ENCODE measurements around the gene NEK1.

NEK1 gene

GRCh38 chr4:169611991-169612870 lies at the start of gene NEK1:
Gene NEK1, minus strand, starts transcription at chr4:169612583. Its CDS starts 9,953 bp downstream, at chr4:169602630.
- DNase-seq (ENCODE audit: low read depth) = peak; percentile 84

GRCh38 chr4:169661761-169662160 lies 49.4 kb upstream of the NEK1 start:
- no peak for DNase-seq (ENCODE audit: low read depth)

- DNase-seq (ENCODE audit: low read depth) = no peak
Measured at GRCh38 chr4:169660929-169661328, 48.5 kb upstream of the NEK1 start.

GRCh38 chr4:169659716-169660670 lies 47.6 kb upstream of the NEK1 start:
- DNase-seq (ENCODE audit: low read depth) = peak; percentile 38

- DNase-seq (ENCODE audit: low read depth) = no peak
Measured at GRCh38 chr4:169658975-169659715, 46.8 kb upstream of the NEK1 start.

- DNase-seq (ENCODE audit: low read depth) = no peak
Measured at GRCh38 chr4:169658196-169658595, 45.8 kb upstream of the NEK1 start.

- no peak for DNase-seq (ENCODE audit: low read depth)
Measured at GRCh38 chr4:169657470-169658107, 45.2 kb upstream of the NEK1 start.

GRCh38 chr4:169655401-169655800 lies 43.0 kb upstream of the NEK1 start:
- no peak for DNase-seq (ENCODE audit: low read depth)

- DNase-seq (ENCODE audit: low read depth) = no peak
Measured at GRCh38 chr4:169652535-169652934, 40.2 kb upstream of the NEK1 start.

- no peak for DNase-seq (ENCODE audit: low read depth)
Measured at GRCh38 chr4:169650227-169650936, 38.0 kb upstream of the NEK1 start.

- no peak for DNase-seq (ENCODE audit: low read depth)
Measured at GRCh38 chr4:169649545-169650226, 37.3 kb upstream of the NEK1 start.

- DNase-seq (ENCODE audit: low read depth) = no peak
Measured at GRCh38 chr4:169645627-169646026, 33.2 kb upstream of the NEK1 start.

- no peak for DNase-seq (ENCODE audit: low read depth)
Measured at GRCh38 chr4:169644802-169645201, 32.4 kb upstream of the NEK1 start.

- DNase-seq (ENCODE audit: low read depth) = no peak
Measured at GRCh38 chr4:169640261-169640870, 28.0 kb upstream of the NEK1 start.

- DNase-seq (ENCODE audit: low read depth) = no peak
Measured at GRCh38 chr4:169634975-169635374, 22.6 kb upstream of the NEK1 start.

GRCh38 chr4:169632896-169633295 lies 20.5 kb upstream of the NEK1 start:
- DNase-seq (ENCODE audit: low read depth) = no peak

GRCh38 chr4:169630069-169630468 lies 17.7 kb upstream of the NEK1 start:
- no peak for DNase-seq (ENCODE audit: low read depth)

- DNase-seq (ENCODE audit: low read depth) = no peak
Measured at GRCh38 chr4:169628579-169628978, 16.2 kb upstream of the NEK1 start.

- DNase-seq (ENCODE audit: low read depth) = no peak
Measured at GRCh38 chr4:169627307-169627706, 14.9 kb upstream of the NEK1 start.

All from activated T-cell treated with anti-CD3 and anti-CD28 coated beads for 48 hours (primary cell).